Right cardiac atrium (tissue), 5 donors: ENCODE measurements around the gene MAEA. TPM values are rescaled to one million over a fixed set of nuclear protein-coding genes. Genes with fewer than 3 reads are reported as not detected.

Experiments
- ATAC-seq, 2 donors: fragments of 200-7000 bp; cut with Tn5 transposase; one replicate each; pipeline versions ENCODE4 v1.8.0 to v1.9.1; 2020; ENCODE audit warnings: moderate library complexity in 2 of 2, mild to moderate bottlenecking in 1 of 2
- DNase-seq, 3 donors: peaks; one replicate each; pipeline ENCODE4 v3.0.0-alpha.2; 2020
- H3K27ac ChIP-seq: one replicate; pipeline ENCODE4 v1.5.1; 2013; ENCODE audit warnings: mild to moderate bottlenecking, low read length, control low read depth, moderate library complexity
- H3K27me3 ChIP-seq: one replicate; pipeline ENCODE4 v1.6.1; 2013; ENCODE audit not compliant: control insufficient read depth, insufficient read depth
- H3K4me1 ChIP-seq: one replicate; pipeline ENCODE4 v1.6.1; 2013; ENCODE audit warnings: low read length; ENCODE audit not compliant: control insufficient read depth, insufficient read depth
- H3K4me3 ChIP-seq: one replicate; pipeline ENCODE4 v1.5.1; 2013; ENCODE audit warnings: low read length, control low read depth
- H3K9me3 ChIP-seq: one replicate; pipeline ENCODE4 v1.6.1; 2013; ENCODE audit warnings: low read length; ENCODE audit not compliant: control insufficient read depth
- WGBS: extraction: QIAGEN DNeasy Blood & Tissue Kit; methylation state at CpG from one replicate; pipeline ENCODE4 v1.1.7; 2013; 5-methylcytosine and 5-hydroxymethylcytosine counted together
- intact Hi-C, 4 donors: fragments of 100-400 bp; cut with DNase I; formaldehyde crosslinking; loops; one replicate each; pipeline versions ENCODE4 v1.11.0 to v1.14.0; 2022 to 2023
- polyA plus RNA-seq: library from polyadenylated mRNA; stranded (reverse); fragments of 200-250 nt; gene quantifications from one replicate; pipeline ENCODE4 v1.2.3, GENCODE V29; 2013
- total RNA-seq, 4 donors: library from RNA; stranded (reverse); fragmentation: NEBNext Ultra II Directional; extraction: Animal tissue kit (Norgen Biotek cat#: 25700); gene quantifications; one replicate each; pipeline ENCODE4 v1.2.1, GENCODE V29; 2021
- donor health status: healthy with polysubstance abuse.
- donor health status: DM: no; HTN: yes; CAD: no.
- donor health status: DM: no; HTN: no; CAD: no.
- donor health status: DM: no; HTN: yes; CAD: no; lungs with severe emphysema.
- donor health status: DM: yes; HTN: yes; CAD: no.

The MAEA gene
- total and polyA plus RNA-seq, 5 donors, result 51.6 to 61.8 (median 58.5) TPM

- peak; percentile 34 to 57 for ATAC-seq
- 77% methylated on average over 40 of the region's 40 CpGs for WGBS
- peak; percentile 67 to 78 (median 72) for DNase-seq
- Histone ChIP-seq H3K9me3 (no peaks in the 10 kb centered on the region), H3K27ac (no peak overlapping the region), H3K27me3 (no peaks in the 10 kb centered on the region), H3K4me3 (no peak overlapping the region), H3K4me1 (no peaks in the 10 kb centered on the region)
- intact Hi-C loops, result no loop called here
Observed at GRCh38 chr4:1300466-1301455, 11.1 kb downstream of the MAEA start.

GRCh38 chr4:1302159-1302558, 12.5 kb downstream of the MAEA start:
- ATAC-seq (no peak), DNase-seq (no peak)
- no peaks in the 10 kb centered on the region for H3K4me1 ChIP-seq
- no peaks in the 10 kb centered on the region for H3K9me3 ChIP-seq
- H3K27me3 ChIP-seq, result no peaks in the 10 kb centered on the region
- 50% methylated on average over 4 of the region's 4 CpGs for WGBS
- H3K4me3 ChIP-seq, result no peak overlapping the region
- intact Hi-C loops, result no loop called here
- H3K27ac ChIP-seq, result no peak overlapping the region

- H3K27ac ChIP-seq, result no peak overlapping the region
- H3K9me3 ChIP-seq, result no peaks in the 10 kb centered on the region
- intact Hi-C loops, result no loop called here
- DNase-seq (peak in 2 of 3 donors; percentile 35 to 41), ATAC-seq (no peak)
- no peaks in the 10 kb centered on the region for H3K27me3 ChIP-seq
- no peak overlapping the region for H3K4me3 ChIP-seq
- 97% methylated on average over 13 of the region's 13 CpGs for WGBS
- H3K4me1 ChIP-seq, result peaks cover 4% of the 10 kb centered on the region
Observed at GRCh38 chr4:1305261-1305711, 15.6 kb downstream of the MAEA start.

GRCh38 chr4:1305781-1306455, 16.2 kb downstream of the MAEA start:
- DNase-seq (peak in 1 of 3 donors; percentile 13), ATAC-seq (no peak)
- no peaks in the 10 kb centered on the region for H3K9me3 ChIP-seq
- WGBS, result 78% methylated on average over 17 of the region's 17 CpGs
- no peaks in the 10 kb centered on the region for H3K27me3 ChIP-seq
- peaks cover 10% of the 10 kb centered on the region for H3K4me1 ChIP-seq
- intact Hi-C loops, result no loop called here
- H3K27ac ChIP-seq, result no peak overlapping the region
- H3K4me3 ChIP-seq, result no peak overlapping the region

- WGBS, result 93% methylated on average over 34 of the region's 34 CpGs
- Histone ChIP-seq H3K27ac (no peak overlapping the region), H3K9me3 (no peaks in the 10 kb centered on the region), H3K4me3 (no peak overlapping the region), H3K27me3 (no peaks in the 10 kb centered on the region), H3K4me1 (peaks cover 10% of the 10 kb centered on the region)
- intact Hi-C loops, result no loop called here
- DNase-seq, result peak in 2 of 3 donors; percentile 49 to 62
- ATAC-seq, result no peak
Observed at GRCh38 chr4:1307951-1308735, 18.5 kb downstream of the MAEA start.

GRCh38 chr4:1309261-1310010, 19.7 kb downstream of the MAEA start:
- intact Hi-C loops, result no loop called here
- Histone ChIP-seq H3K27me3 (no peaks in the 10 kb centered on the region), H3K9me3 (no peaks in the 10 kb centered on the region), H3K27ac (peak overlapping the region; percentile 0), H3K4me3 (peak overlapping the region; percentile 3), H3K4me1 (peaks cover 10% of the 10 kb centered on the region)
- peak; percentile 97 for ATAC-seq
- DNase-seq, result peak; percentile 93 to 96 (median 96)
- WGBS, result 8% methylated on average over 36 of the region's 36 CpGs

GRCh38 chr4:1310031-1310795, 20.5 kb downstream of the MAEA start:
- peak in 1 of 3 donors; percentile 29 for DNase-seq
- Histone ChIP-seq H3K27me3 (no peaks in the 10 kb centered on the region), H3K9me3 (no peaks in the 10 kb centered on the region), H3K27ac (no peak overlapping the region), H3K4me3 (no peak overlapping the region), H3K4me1 (peaks cover 10% of the 10 kb centered on the region)
- WGBS, result 67% methylated on average over 32 of the region's 32 CpGs
- intact Hi-C loops, result no loop called here
- no peak for ATAC-seq

- H3K4me3 ChIP-seq, result no peak overlapping the region
- H3K27ac ChIP-seq, result no peak overlapping the region
- intact Hi-C loops, result no loop called here
- H3K9me3 ChIP-seq, result no peaks in the 10 kb centered on the region
- DNase-seq, result peak in 1 of 3 donors; percentile 54
- H3K27me3 ChIP-seq, result no peaks in the 10 kb centered on the region
- H3K4me1 ChIP-seq, result peaks cover 10% of the 10 kb centered on the region
- no peak for ATAC-seq
- 77% methylated on average over 49 of the region's 49 CpGs for WGBS
Observed at GRCh38 chr4:1310796-1311631, 21.3 kb downstream of the MAEA start.
